HuH-7.5 (cell line): ENCODE results near the gene RABGEF1.
"Not testable (repeated sequence)": the region's sequence is repeated elsewhere in the genome, so short reads cannot be mapped to it uniquely, and the experiment has no call there.

Source experiments
- DNase-seq: peaks from one replicate; pipeline ENCODE4 v3.0.0; 2011; ENCODE audit warnings: low spot score

The RABGEF1 gene

DNA sequence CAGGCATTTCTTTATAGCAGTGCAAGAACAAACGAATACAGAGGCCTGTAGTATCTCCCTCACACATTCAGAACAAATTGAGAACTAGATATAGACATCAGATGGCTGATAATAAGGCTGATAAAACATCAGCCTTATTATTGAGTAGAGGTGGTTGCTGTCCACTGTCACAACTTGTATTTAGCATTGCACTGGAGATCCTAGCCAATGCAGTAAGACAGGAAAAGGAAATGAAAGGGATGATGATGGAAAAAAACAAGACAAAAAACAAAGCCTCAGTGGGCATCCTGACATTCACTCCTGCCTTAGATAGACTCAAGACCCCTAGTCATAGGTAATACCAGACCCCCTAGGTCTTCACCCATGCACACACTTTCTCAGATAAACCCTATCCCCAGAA lies 4.7 kb upstream of the RABGEF1 start:
- DNase-seq, result no peak

DNA sequence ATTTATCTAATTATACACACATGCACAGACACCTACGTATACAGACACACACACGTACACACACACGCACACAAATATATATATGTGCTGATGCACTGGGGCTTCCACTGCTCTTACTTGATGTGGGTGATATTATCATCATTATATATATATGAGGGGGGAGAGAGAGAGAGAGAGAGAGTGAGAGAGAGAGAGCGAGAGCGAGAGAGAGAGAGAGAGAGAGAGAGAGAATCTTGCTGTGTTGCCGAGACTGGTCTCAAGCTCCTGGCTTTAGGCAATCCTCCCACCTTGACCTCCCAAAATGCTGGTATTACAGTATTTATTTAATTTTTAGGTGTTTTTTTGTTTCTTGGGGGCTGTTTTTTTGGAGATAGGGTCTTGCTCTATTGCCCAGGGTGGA lies 3.6 kb upstream of the RABGEF1 start:
- no peak for DNase-seq

DNA sequence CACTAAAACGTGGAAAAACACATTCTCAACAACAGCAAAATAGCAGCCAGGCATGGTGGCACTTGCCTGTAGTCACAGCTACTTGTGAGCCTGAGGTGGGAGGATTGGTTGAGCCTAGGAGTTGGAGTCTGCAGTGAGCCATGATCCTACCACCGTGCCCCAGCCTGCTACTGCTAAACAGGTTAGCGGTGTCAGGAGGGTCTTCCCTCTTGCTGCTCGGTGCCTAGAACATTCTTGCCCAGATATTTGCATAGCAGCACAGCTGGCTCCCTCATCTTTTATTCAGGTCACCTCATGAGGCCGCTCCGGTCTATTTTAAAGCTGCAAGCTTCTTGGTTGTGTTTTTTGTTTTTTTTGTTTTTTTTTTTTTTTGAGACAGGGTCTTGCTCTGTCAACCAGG lies 2.9 kb upstream of the RABGEF1 start:
- no peak for DNase-seq

GRCh38 chr7:66739477-66739876 lies 1.1 kb upstream of the RABGEF1 start:
- DNase-seq, result no peak

GRCh38 chr7:66739953-66740301 lies 606 bp upstream of the RABGEF1 start:
- no peak for DNase-seq

DNA sequence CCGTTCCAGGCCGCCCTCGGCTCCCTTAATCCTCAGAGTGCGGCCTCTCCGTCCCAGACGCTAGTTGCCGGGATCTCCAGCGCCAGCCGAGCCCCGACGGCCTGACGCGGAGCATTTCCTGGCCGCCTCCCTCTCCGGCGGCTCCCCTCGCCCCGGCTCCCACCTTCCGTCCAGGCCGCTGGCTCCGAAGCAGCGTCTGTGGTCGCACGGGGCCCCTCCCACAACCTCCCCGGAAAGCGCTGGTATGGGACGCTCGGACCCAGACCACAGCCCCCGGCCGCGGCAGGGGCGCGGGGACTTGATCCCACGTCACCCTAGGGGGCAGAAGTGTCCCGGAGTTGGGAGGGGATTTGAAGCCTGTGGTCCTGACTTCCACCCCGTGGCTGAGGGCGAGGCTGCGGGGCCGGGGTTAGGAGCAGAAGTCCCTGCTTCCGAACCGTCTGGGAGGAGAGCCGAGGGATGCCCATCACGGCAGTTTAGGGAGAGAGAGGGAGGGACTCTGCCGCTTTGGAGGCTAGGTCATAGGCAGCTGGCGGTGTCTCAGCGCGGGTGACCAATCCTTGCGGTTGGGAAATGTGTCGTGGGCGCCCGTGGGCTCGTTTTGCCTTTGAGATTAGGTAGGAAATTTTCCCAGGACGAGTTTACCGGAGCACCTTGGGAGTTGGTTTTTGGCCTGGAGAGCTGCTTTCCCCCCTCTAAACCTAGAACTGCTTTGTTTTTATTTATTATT lies 612 bp downstream of the RABGEF1 start:
- DNase-seq, result peak; percentile 58

- DNase-seq, result no peak
Measured at GRCh38 chr7:66741710-66742049, 1.1 kb downstream of the RABGEF1 start.

- not testable (repeated sequence) for DNase-seq
Measured at GRCh38 chr7:66742298-66742697, 1.8 kb downstream of the RABGEF1 start.

- no peak for DNase-seq
Measured at GRCh38 chr7:66743920-66744319, 3.4 kb downstream of the RABGEF1 start.

DNA sequence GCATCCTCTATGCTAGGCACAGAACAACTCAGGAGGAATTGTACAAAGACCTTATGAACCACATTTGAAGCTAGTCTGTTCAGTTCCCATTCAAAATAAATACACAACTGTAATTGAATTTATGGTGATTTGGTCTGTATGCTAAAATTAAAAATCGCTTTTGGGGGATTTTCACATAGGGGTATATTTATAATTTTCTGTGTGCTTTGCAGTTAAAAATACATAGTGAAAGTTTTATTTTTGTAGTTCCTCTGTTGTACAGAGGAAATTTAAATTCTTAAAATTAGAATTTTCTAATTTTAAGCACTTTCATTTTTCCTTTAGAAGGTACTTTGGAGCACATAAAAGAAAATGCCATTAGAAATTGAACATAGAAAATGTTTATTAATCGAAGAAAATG lies 6.9 kb downstream of the RABGEF1 start:
- DNase-seq, result no peak

DNA sequence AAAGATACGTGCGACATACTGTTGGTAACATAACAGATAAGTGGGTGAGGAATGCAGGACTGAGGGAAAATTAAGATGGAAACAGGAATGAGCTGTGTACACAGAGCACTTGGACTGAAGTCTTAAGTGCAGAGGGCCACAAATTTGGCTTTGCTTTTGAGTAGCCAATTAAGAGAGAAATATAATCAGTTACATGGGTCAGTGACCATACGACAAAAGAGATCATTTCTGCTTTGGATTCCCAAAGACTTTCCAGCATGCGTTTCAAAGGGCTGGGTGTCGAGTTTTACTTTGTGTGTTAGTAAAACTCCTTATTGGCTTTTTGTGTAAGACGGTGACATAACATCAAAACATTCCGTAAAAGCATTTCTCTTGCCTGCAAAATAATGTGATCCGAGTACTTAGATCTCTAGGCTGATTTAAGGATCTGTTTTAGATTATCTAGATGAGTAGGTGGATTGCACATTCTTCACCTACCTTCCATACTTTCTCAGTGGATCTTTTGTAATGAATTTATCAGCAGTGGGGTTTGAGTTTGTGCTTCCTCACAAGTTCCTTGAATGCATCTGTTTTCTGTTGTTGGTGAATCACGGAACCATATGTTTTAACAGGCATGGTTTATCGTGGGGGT lies 7.5 kb downstream of the RABGEF1 start:
- DNase-seq, result no peak

GRCh38 chr7:66748791-66749190 lies 8.3 kb downstream of the RABGEF1 start:
- DNase-seq, result no peak

GRCh38 chr7:66751945-66752344 lies 11.4 kb downstream of the RABGEF1 start:
- no peak for DNase-seq

DNA sequence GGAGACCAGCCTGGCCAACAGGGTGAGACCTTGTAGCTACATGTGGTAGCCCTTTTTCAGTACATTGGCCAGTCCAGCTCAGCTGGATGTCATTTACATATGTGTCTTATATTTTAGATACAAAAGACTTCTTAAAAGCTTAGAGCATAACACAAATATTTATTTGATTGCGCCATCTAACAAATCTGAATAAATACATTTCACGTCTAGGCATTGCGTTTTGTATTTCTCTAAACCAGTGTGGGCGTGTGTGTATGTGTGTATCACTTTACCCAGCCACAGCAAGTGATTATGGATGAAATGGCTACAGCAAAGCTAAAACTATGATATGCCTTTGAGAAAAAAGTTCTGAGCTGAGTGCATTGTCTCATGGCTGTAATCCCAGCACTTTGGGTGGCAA lies 14.0 kb downstream of the RABGEF1 start:
- no peak for DNase-seq

DNA sequence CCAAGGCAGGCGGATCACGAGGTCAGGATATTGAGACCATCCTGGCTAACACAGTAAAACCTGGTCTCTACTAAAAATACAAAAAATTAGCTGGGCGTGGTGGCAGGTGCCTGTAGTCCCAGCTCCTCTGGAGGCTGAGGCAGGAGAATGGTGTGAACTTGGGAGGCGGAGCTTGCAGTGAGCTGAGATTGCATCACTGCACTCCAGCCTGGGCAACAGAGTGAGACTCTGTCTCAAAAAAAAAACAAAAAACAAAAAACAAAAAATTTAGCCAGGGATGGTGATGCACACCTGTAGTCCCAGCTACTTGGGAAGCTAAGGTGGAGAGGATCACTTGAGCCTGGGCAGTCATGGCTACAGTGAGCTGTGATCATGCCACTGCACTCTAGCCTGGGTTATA lies 14.5 kb downstream of the RABGEF1 start:
- not testable (repeated sequence) for DNase-seq

GRCh38 chr7:66756227-66756626 lies 15.7 kb downstream of the RABGEF1 start:
- not testable (repeated sequence) for DNase-seq

DNA sequence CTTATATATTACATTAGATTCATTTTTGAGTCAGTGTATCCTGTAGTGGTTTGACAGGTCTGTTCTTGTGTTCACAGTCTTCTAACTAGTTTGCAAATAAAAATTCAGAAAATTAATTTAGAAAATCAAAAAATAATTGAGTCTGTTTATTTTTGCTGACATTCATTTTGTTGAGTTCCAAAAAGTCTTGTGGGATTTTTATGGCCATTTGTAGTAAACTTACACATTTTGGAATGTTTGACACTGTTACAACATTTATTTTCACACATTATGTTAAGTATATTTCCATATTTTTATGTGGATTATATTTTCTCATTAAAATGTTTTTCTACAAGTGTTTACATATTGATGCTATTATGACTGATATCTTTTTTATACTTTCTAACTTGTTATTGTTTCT lies 16.4 kb downstream of the RABGEF1 start:
- no peak for DNase-seq

- DNase-seq, result no peak
Measured at GRCh38 chr7:66757939-66758338, 17.4 kb downstream of the RABGEF1 start.

- DNase-seq, result no peak
Measured at GRCh38 chr7:66758950-66759628, 18.6 kb downstream of the RABGEF1 start.

- not testable (repeated sequence) for DNase-seq
Measured at GRCh38 chr7:66763183-66763582, 22.6 kb downstream of the RABGEF1 start.

DNA sequence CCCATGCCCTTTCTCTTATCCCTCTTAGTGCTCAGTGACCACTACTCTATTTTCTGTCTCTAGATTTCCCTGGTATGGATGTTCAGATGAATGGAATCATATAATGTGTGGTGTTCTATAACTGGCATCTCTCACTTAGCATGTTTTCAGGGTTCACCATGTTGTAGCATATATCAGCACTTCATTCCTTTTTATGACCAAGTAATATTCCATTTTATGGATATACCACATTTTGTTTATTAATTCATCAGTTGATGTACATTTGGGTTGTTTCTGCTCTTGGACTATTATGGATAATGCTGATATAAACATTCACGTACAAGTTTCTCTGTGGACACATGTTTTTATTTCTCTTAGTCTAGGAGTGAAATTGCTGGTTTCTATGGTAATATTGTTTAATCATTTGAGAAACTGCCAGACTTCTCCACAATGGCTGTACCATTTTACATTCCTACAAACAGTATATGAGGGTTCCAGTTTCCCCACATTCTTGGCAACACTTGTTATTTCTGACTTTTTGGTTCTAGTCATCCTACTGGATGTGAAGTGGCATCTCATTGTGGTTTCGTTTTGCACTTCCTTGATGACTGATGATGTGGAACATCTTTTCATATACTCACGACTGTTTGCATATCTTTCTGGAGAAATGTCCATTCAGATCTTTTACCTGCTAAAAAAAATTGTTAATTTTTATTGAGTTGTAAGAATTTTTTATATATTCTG lies 23.3 kb downstream of the RABGEF1 start:
- DNase-seq, result not testable (repeated sequence)

GRCh38 chr7:66764905-66765304 lies 24.4 kb downstream of the RABGEF1 start:
- not testable (repeated sequence) for DNase-seq
